Esophagus squamous epithelium (tissue), 5 donors: ENCODE measurements around the gene GPATCH2L. TPM values are rescaled to one million over a fixed set of nuclear protein-coding genes. Genes with fewer than 3 reads are reported as not detected.

ENCODE experiments used
- DNase-seq: peaks from one replicate; lab custom pipeline; 2025; lab: John Stamatoyannopoulos, UW
- H3K27ac ChIP-seq, 4 donors: fragments of 200-600 bp; sonication (generic); one replicate each; pipeline ENCODE4 v1.5.1; 2016 to 2019; ENCODE audit warnings: mild to moderate bottlenecking in 1 of 4
- H3K27me3 ChIP-seq, 4 donors: fragments of 200-600 bp; sonication (generic); 1 replicate in 3 of 4; 2 replicates in 1 of 4; pipeline versions ENCODE4 v1.5.1 to v1.6.0; 2017 to 2021; ENCODE audit warnings: antibody characterized with exemption in 1 of 4
- H3K36me3 ChIP-seq, 3 donors: fragments of 200-600 bp; sonication (generic); one replicate each; pipeline ENCODE4 v1.5.1; 2016 to 2019
- H3K4me1 ChIP-seq, 3 donors: fragments of 200-600 bp; sonication (generic); one replicate each; pipeline ENCODE4 v1.5.1; 2017 to 2019
- H3K4me3 ChIP-seq, 4 donors: fragments of 200-600 bp; sonication (generic); 1 replicate in 3 of 4; 2 replicates in 1 of 4; pipeline ENCODE4 v1.5.1; 2016 to 2019; ENCODE audit warnings: mild to moderate bottlenecking in 2 of 4, moderate library complexity in 1 of 4
- H3K9me3 ChIP-seq, 3 donors: fragments of 200-600 bp; sonication (generic); one replicate each; pipeline ENCODE4 v1.5.1; 2016 to 2019
- POLR2A ChIP-seq, 4 donors: fragments of 450-650 bp; IDR thresholded peaks; one replicate each; pipeline ENCODE4 v1.6.1; 2017; ENCODE audit warnings: antibody characterized with exemption in 4 of 4, mild to moderate bottlenecking in 4 of 4, moderate library complexity in 3 of 4
- WGBS, 2 donors: methylation state at CpG; one replicate each; pipeline ENCODE4 v1.1.5; 2018; 5-methylcytosine and 5-hydroxymethylcytosine counted together
- intact Hi-C: fragments of 100-400 bp; cut with DNase I; formaldehyde crosslinking; loops from one replicate; pipeline ENCODE4 v1.15.0; 2022
- total RNA-seq, 4 donors: library from RNA; depleted of rRNA; stranded (reverse); fragments of >200 nt; gene quantifications; one replicate each; pipeline ENCODE4 v1.1.0, GENCODE V29; 2016
- TF ChIP-seq, protein P1 (sequence below), 6 experiments: fragments of 450-650 bp in 4 of 6; fragments of 200-600 bp in 2 of 6; sonication (generic) in 2 of 6; IDR thresholded peaks; one replicate each; pipeline ENCODE4 v1.5.1; 2016 to 2019; ENCODE audit warnings: antibody characterized with exemption in 6 of 6, mild to moderate bottlenecking in 4 of 6, moderate library complexity in 4 of 6
- donor health status: DM: yes; HTN: yes; CAD: no.

The GPATCH2L gene
- total RNA-seq, 4 donors from 2014 or later, result 20.1 to 40.8 (median 34.4) TPM

DNA sequence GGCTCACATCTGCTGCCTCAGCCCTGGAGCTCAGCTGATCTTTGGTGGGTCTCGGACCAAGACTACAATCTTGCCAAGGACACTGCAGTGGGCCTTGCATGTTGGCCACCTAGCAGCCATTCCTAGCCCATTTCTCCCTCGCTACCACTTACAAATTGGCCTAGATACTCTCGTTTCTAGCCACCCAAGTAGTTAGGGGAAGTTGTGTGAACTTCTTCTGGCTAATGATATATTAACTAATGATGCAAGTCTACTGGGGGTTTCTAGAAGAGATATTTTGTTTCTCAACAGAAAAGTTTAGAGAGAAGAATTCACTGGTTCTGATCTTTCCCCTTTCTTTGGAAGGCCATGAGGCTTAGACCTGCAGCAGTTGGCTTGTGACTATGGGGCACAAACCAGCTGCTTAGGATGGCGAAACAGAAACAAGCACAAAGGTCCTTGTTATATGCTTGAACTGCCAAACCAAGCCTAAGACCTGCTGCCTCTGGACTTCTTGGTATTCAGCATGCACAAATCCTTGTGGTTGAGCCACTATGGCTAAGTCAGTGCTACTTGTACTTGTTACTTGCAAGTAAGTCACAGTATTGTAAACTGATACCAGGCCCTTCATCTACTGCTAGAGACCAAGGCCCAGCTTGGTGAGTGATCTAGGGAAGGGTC lies 30.5 kb upstream of the GPATCH2L start:
- no peak for DNase-seq
- H3K9me3 ChIP-seq, result no peaks in the 10 kb centered on the region
- no peak for TF ChIP-seq POLR2A (IDR thresholded peaks at IDR 0.05)
- TF ChIP-seq, protein P1, sequence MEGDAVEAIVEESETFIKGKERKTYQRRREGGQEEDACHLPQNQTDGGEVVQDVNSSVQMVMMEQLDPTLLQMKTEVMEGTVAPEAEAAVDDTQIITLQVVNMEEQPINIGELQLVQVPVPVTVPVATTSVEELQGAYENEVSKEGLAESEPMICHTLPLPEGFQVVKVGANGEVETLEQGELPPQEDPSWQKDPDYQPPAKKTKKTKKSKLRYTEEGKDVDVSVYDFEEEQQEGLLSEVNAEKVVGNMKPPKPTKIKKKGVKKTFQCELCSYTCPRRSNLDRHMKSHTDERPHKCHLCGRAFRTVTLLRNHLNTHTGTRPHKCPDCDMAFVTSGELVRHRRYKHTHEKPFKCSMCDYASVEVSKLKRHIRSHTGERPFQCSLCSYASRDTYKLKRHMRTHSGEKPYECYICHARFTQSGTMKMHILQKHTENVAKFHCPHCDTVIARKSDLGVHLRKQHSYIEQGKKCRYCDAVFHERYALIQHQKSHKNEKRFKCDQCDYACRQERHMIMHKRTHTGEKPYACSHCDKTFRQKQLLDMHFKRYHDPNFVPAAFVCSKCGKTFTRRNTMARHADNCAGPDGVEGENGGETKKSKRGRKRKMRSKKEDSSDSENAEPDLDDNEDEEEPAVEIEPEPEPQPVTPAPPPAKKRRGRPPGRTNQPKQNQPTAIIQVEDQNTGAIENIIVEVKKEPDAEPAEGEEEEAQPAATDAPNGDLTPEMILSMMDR (IDR thresholded peaks at IDR 0.05), result no peak
- H3K27me3 ChIP-seq, result peaks cover 0 to 10% (median 0%) of the 10 kb centered on the region in 4 donors
- H3K27ac ChIP-seq, result no peak overlapping the region
- no peaks in the 10 kb centered on the region for H3K36me3 ChIP-seq
- no peak overlapping the region for H3K4me3 ChIP-seq
- no peaks in the 10 kb centered on the region for H3K4me1 ChIP-seq
- intact Hi-C loops, result no loop called here
- 70 to 72% methylated on average over 4 of the region's 4 CpGs for WGBS, 2 donors

DNA sequence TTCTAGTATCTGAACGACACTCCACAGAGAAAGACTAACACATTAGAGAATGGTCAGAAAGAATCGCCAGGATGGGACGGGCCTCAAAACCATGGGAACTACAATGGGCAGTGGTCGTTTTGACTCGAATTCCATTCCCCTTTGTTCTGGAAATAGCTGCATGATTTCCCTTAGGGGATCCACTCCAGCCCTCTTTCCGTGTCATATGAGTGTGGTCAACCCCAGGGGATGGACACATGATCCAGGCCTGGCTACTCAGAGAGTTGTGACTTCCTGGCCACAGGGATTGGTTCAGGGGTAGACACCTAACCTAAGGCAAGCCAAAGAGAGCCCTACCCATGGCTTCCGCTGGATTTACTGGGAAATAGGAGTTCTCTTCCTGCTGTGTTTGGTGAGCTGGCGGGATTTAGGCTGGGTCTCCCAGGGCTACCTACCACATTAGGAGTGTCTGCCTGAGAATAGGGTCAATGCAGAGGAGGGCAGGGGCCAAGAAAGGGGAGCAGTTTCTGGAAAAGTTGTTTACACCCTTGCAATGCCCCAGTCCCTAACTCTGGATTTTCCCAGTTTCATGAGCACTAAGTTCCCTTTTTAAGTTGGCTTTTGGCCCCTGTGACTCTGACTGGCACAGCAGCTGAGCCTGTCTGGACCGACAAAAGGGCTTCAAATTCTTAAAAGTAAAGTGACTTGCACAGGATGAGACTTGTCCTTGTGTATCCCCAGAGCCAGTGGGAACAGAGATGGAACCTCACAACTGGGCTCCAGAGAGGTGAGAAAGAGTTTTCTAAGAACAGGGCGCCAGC lies 28.1 kb upstream of the GPATCH2L start:
- H3K4me1 ChIP-seq, result no peaks in the 10 kb centered on the region
- DNase-seq, result no peak
- no peak overlapping the region for H3K4me3 ChIP-seq
- intact Hi-C loops, result no loop called here
- H3K9me3 ChIP-seq, result no peaks in the 10 kb centered on the region
- WGBS, 2 donors, result 70 to 72% methylated on average over 9 to 10 of the region's 10 CpGs
- TF ChIP-seq, protein P1 (IDR thresholded peaks at IDR 0.05), result no peak
- TF ChIP-seq POLR2A (IDR thresholded peaks at IDR 0.05), result no peak
- no peak overlapping the region for H3K27ac ChIP-seq
- H3K27me3 ChIP-seq, result peaks cover 0 to 10% (median 0%) of the 10 kb centered on the region in 4 donors
- no peaks in the 10 kb centered on the region for H3K36me3 ChIP-seq

DNA sequence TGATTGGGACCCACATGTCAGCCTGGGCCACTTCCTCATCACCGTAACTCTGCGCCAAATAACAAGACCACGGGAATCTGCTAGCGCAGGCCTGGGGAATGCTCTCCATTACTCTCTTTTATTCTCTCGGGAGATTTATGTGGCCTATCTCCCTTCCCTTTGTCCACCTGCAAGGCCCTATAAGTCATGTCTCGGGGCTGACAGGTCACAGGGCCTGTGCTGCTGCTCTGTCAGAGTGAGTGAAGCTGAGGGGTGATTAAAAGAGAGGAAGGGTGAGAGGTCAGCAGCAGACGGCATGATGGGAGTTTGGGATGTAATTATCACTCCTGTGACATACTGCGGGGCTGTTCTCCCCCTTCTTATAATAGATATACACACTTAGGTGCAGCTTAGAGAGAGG lies 26.2 kb upstream of the GPATCH2L start:
- DNase-seq, result no peak
- Histone ChIP-seq H3K36me3 (no peaks in the 10 kb centered on the region), H3K4me1 (no peaks in the 10 kb centered on the region), H3K27me3 (peaks cover 0 to 27% (median 0%) of the 10 kb centered on the region in 4 donors), H3K4me3 (no peak overlapping the region), H3K9me3 (no peaks in the 10 kb centered on the region), H3K27ac (no peak overlapping the region)
- 60 to 61% methylated on average over 8 of the region's 8 CpGs for WGBS, 2 donors
- intact Hi-C loops, result no loop called here
- no peak for TF ChIP-seq POLR2A (IDR thresholded peaks at IDR 0.05)
- TF ChIP-seq, protein P1 (IDR thresholded peaks at IDR 0.05), result no peak

DNA sequence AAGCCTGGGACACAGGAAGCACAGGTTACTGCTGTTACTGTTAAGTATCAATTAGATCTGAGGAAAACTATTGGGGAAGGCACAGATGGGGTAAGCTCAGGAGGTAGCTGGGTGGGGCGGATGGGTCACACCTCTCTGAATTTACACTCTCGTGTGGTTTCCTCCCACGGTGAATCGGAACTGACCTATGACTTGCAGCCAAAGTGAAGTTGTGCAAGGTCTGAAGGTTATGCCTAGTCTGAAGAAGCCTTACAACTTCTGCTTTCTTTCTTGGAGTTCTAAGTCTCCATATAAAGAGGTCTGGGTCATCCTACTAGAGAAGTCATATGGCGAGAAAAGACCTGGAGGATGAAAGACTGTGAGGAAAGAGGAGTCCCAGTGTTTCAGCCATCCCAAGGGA lies 25.6 kb upstream of the GPATCH2L start:
- Histone ChIP-seq H3K27ac (no peak overlapping the region), H3K4me1 (no peaks in the 10 kb centered on the region), H3K9me3 (no peaks in the 10 kb centered on the region), H3K27me3 (peaks cover 0 to 32% (median 0%) of the 10 kb centered on the region in 4 donors), H3K36me3 (no peaks in the 10 kb centered on the region), H3K4me3 (no peak overlapping the region)
- TF ChIP-seq, protein P1 (IDR thresholded peaks at IDR 0.05), result no peak
- TF ChIP-seq POLR2A (IDR thresholded peaks at IDR 0.05), result no peak
- no peak for DNase-seq
- intact Hi-C loops, result no loop called here
- 63 to 81% methylated on average over 5 of the region's 5 CpGs for WGBS, 2 donors
